IMR-90 (cell line): ENCODE measurements around the gene JAKMIP3. TPM values are rescaled to one million over a fixed set of nuclear protein-coding genes. Genes with fewer than 3 reads are reported as not detected.
A peak's percentile ranks its signal among the peaks of the same experiment; 100 is the strongest.

ENCODE experiments used
- ATAC-seq: fragments of 200-7000 bp; cut with Tn5 transposase; 2 replicates; pipeline ENCODE4 v1.9.1; 2020; ENCODE audit warnings: low read depth, mild to moderate bottlenecking, moderate library complexity
- BruUV-seq: library from RNA; stranded (reverse); fragments of 400-500 nt; replicated peaks from 2 replicates; lab custom pipeline; 2021; lab: Mats Ljungman, UMichigan
- CTCF ChIA-PET: fragments of 300-600 bp; formaldehyde crosslinking; extraction: SDS; loops from one replicate; lab custom pipeline; 2021; ENCODE audit warnings: antibody characterized with exemption; lab: Yijun Ruan, JAX
- POLR2A ChIA-PET: fragments of 300-600 bp; sonication (Branson Sonifier 250); formaldehyde crosslinking; loops from one replicate; lab custom pipeline; 2022; ENCODE audit warnings: antibody characterized with exemption; ENCODE audit not compliant: unreplicated experiment; lab: Charles Lee
- DNase-seq: peaks from one replicate; pipeline ENCODE4 v3.0.0; 2013
- H2AFZ ChIP-seq: replicated peaks from 2 replicates; pipeline ENCODE3; 2013; ENCODE audit warnings: low read length, mild to moderate bottlenecking; ENCODE audit not compliant: poor library complexity
- H2AK5ac ChIP-seq: 2 replicates; pipeline ENCODE4 v1.6.1; 2013; ENCODE audit warnings: low read depth, low read length, inconsistent platforms
- H2AK9ac ChIP-seq: replicated peaks from 2 replicates; pipeline ENCODE3; 2013; ENCODE audit warnings: mild to moderate bottlenecking, low read depth, low read length, moderate library complexity; ENCODE audit not compliant: poor library complexity
- H2BK120ac ChIP-seq: 2 replicates; pipeline ENCODE4 v1.6.1; 2013; ENCODE audit warnings: low read depth, low read length, inconsistent platforms
- H2BK15ac ChIP-seq: 3 replicates; pipeline ENCODE4 v1.6.1; 2013; ENCODE audit warnings: low read depth, low read length, inconsistent platforms
- H2BK20ac ChIP-seq: 2 replicates; pipeline ENCODE4 v1.6.1; 2013; ENCODE audit warnings: low read depth, mild to moderate bottlenecking, inconsistent platforms, low read length, moderate library complexity
- H2BK5ac ChIP-seq: 2 replicates; pipeline ENCODE4 v1.6.1; 2013; ENCODE audit warnings: mild to moderate bottlenecking, low read depth, low read length, inconsistent platforms; ENCODE audit not compliant: poor library complexity, severe bottlenecking
- H3K14ac ChIP-seq: replicated peaks from 2 replicates; pipeline ENCODE4 v1.6.1; 2013; ENCODE audit warnings: low read depth, low read length, inconsistent platforms
- H3K18ac ChIP-seq: 2 replicates; pipeline ENCODE4 v1.6.1; 2013; ENCODE audit warnings: low read depth, low read length, control low read depth
- H3K23ac ChIP-seq: 2 replicates; pipeline ENCODE4 v1.6.1; 2013; ENCODE audit warnings: low read depth, low read length, inconsistent platforms
- H3K27ac ChIP-seq: 2 replicates; pipeline ENCODE4 v1.5.1; 2013; ENCODE audit warnings: mild to moderate bottlenecking, control low read depth, low read length; ENCODE audit not compliant: insufficient read depth
- H3K27me3 ChIP-seq: 2 replicates; pipeline ENCODE4 v1.6.1; 2013; ENCODE audit warnings: low read length; ENCODE audit not compliant: control insufficient read depth, insufficient read depth
- H3K36me3 ChIP-seq: 2 replicates; pipeline ENCODE4 v1.6.1; 2013; ENCODE audit warnings: low read length, mixed read lengths; ENCODE audit not compliant: control insufficient read depth, insufficient read depth
- H3K4ac ChIP-seq: 2 replicates; pipeline ENCODE4 v1.6.1; 2013; ENCODE audit warnings: low read depth, low read length, inconsistent platforms
- H3K4me1 ChIP-seq: 2 replicates; pipeline ENCODE4 v1.6.1; 2013; ENCODE audit warnings: low read length, mixed read lengths; ENCODE audit not compliant: control insufficient read depth, insufficient read depth
- H3K4me2 ChIP-seq: 2 replicates; pipeline ENCODE4 v1.6.1; 2013; ENCODE audit warnings: low read depth, mild to moderate bottlenecking, control low read depth, low read length, moderate library complexity
- H3K4me3 ChIP-seq: 2 replicates; pipeline ENCODE4 v1.5.1; 2013; ENCODE audit warnings: low read depth, mild to moderate bottlenecking, control low read depth, low read length, moderate library complexity; ENCODE audit not compliant: insufficient read depth
- H3K56ac ChIP-seq: 2 replicates; pipeline ENCODE4 v1.6.1; 2013; ENCODE audit warnings: low read length, inconsistent platforms; ENCODE audit not compliant: insufficient read depth; ENCODE audit errors: extremely low read depth
- H3K79me1 ChIP-seq, 2 experiments: 2 replicates each; pipeline ENCODE4 v1.6.1; 2013; ENCODE audit warnings: low read length in 2 of 2, inconsistent platforms in 1 of 2, low read depth in 1 of 2
- H3K9ac ChIP-seq: 2 replicates; pipeline ENCODE4 v1.6.1; 2013; ENCODE audit warnings: low read depth, low read length, control low read depth
- H3K9me1 ChIP-seq: 2 replicates; pipeline ENCODE4 v1.6.1; 2013; ENCODE audit warnings: low read length, inconsistent platforms; ENCODE audit not compliant: insufficient read depth
- H3K9me3 ChIP-seq: 2 replicates; pipeline ENCODE4 v1.6.1; 2013; ENCODE audit warnings: low read length; ENCODE audit not compliant: control insufficient read depth, insufficient read depth
- H4K20me1 ChIP-seq: 2 replicates; pipeline ENCODE4 v1.6.1; 2013; ENCODE audit warnings: low read length, inconsistent platforms; ENCODE audit not compliant: insufficient read depth
- H4K5ac ChIP-seq: 2 replicates; pipeline ENCODE4 v1.6.1; 2013; ENCODE audit warnings: mild to moderate bottlenecking, low read depth, low read length, control low read depth
- H4K8ac ChIP-seq, 2 experiments: 2 replicates each; pipeline ENCODE4 v1.6.1; 2013; ENCODE audit warnings: low read depth in 2 of 2, low read length in 2 of 2, control low read depth in 1 of 2, inconsistent platforms in 1 of 2
- H4K91ac ChIP-seq: 2 replicates; pipeline ENCODE4 v1.6.1; 2013; ENCODE audit warnings: low read depth, low read length, inconsistent platforms; ENCODE audit not compliant: insufficient read depth
- BHLHE40 ChIP-seq: fragments of 150-350 bp; IDR thresholded peaks from 2 replicates; pipeline ENCODE4 v1.6.1; 2016; ENCODE audit warnings: mild to moderate bottlenecking, low read depth, low read length
- CEBPB ChIP-seq: IDR thresholded peaks from 2 replicates; pipeline ENCODE4 v1.6.1; 2012; ENCODE audit warnings: low read depth, low read length, improper control_type of control experiment
- CHD1 ChIP-seq: IDR thresholded peaks from 2 replicates; pipeline ENCODE4 v1.6.1; 2012; ENCODE audit warnings: low read depth, low read length, improper control_type of control experiment
- CTCF ChIP-seq: conservative IDR thresholded peaks from 2 replicates; pipeline ENCODE4 v1.5.1; 2012; ENCODE audit warnings: mild to moderate bottlenecking, low read depth, low read length, improper control_type of control experiment
- ELK1 ChIP-seq: fragments of 150-350 bp; IDR thresholded peaks from 2 replicates; pipeline ENCODE4 v1.6.1; 2016; ENCODE audit warnings: low read depth, mild to moderate bottlenecking, low read length, moderate library complexity, borderline replicate concordance
- FOS ChIP-seq: fragments of 150-350 bp; IDR thresholded peaks from 2 replicates; pipeline ENCODE4 v1.6.1; 2016; ENCODE audit warnings: low read depth, low read length
- MAFK ChIP-seq: IDR thresholded peaks from 2 replicates; pipeline ENCODE4 v1.6.1; 2012; ENCODE audit warnings: low read depth, low read length, improper control_type of control experiment
- MAZ ChIP-seq: IDR thresholded peaks from 2 replicates; pipeline ENCODE4 v1.6.1; 2012; ENCODE audit warnings: low read depth, mild to moderate bottlenecking, low read length, improper control_type of control experiment, moderate library complexity, borderline replicate concordance
- MXI1 ChIP-seq: IDR thresholded peaks from 2 replicates; pipeline ENCODE4 v1.6.1; 2012; ENCODE audit warnings: low read depth, mild to moderate bottlenecking, low read length, moderate library complexity, borderline replicate concordance
- POLR2A ChIP-seq: IDR thresholded peaks from 2 replicates; pipeline ENCODE4 v1.6.1; 2012; ENCODE audit warnings: mild to moderate bottlenecking, low read depth, low read length
- RAD21 ChIP-seq: IDR thresholded peaks from 2 replicates; pipeline ENCODE4 v1.6.1; 2012; ENCODE audit warnings: low read length, improper control_type of control experiment
- RCOR1 ChIP-seq: IDR thresholded peaks from 2 replicates; pipeline ENCODE4 v1.6.1; 2012; ENCODE audit warnings: mild to moderate bottlenecking, low read length, improper control_type of control experiment; ENCODE audit not compliant: insufficient replicate concordance
- RFX5 ChIP-seq: IDR thresholded peaks from 2 replicates; pipeline ENCODE4 v1.8.0; 2012; ENCODE audit warnings: low read depth, mild to moderate bottlenecking, low read length, moderate library complexity
- SMC3 ChIP-seq: fragments of 150-350 bp; IDR thresholded peaks from 2 replicates; pipeline ENCODE4 v1.6.1; 2016; ENCODE audit warnings: low read depth, mild to moderate bottlenecking, antibody characterized with exemption, low read length, moderate library complexity
- WGBS, 2 experiments: methylation state at CpG; one replicate each; pipeline versions ENCODE4 v1.1.5 to v1.1.7; 2013; ENCODE audit warnings: missing lambda C conversion rate in 2 of 2; ENCODE audit not compliant: insufficient read length in 1 of 2; ENCODE audit errors: extremely low coverage in 2 of 2; 5-methylcytosine and 5-hydroxymethylcytosine counted together
- dilution Hi-C: fragments of 300-500 bp; cut with HindIII; formaldehyde crosslinking; loops from one replicate; pipeline ENCODE4 v1.14.3; 2018; ENCODE audit warnings: low sequenced_read_pairs; ENCODE audit not compliant: unreplicated experiment
- in situ Hi-C: fragments of 300-500 bp; cut with MboI; formaldehyde crosslinking; loops from 3 replicates; pipeline ENCODE4 v1.14.3; 2019; ENCODE audit warnings: low sequenced_read_pairs, inconsistent platforms, mixed read lengths
- intact Hi-C: fragments of 100-400 bp; cut with micrococcal nuclease; formaldehyde crosslinking; loops from 2 replicates; pipeline ENCODE4 v1.10.0; 2022
- polyA plus RNA-seq, 3 experiments: library from polyadenylated mRNA; depleted of rRNA; stranded (reverse); fragments of >200 nt; gene quantifications; 2 replicates each; pipeline ENCODE4 v1.2.3, GENCODE V29; 2012; ENCODE audit warnings: low replicate concordance in 1 of 3
- total RNA-seq: library from RNA; depleted of rRNA; stranded (reverse); fragments of >200 nt; gene quantifications from 2 replicates; pipeline ENCODE4 v1.2.3, GENCODE V29; 2012

Gene JAKMIP3
- total and polyA plus RNA-seq, 2 of the 4 experiments (the other 2 are of a cell fraction): under 0.01 to 0.22 TPM

- Histone ChIP-seq H3K23ac (no peak overlapping the region), H3K27ac (peak overlapping the region; percentile 84; the same call in 1 of the 2 replicates), H3K4me1 (peaks cover 6% of the 10 kb centered on the region; the same call in 1 of the 2 replicates), H3K9me3 (no peaks in the 10 kb centered on the region), H4K91ac (0 out of 2 replicates have a peak overlapping the region, but pooled peaks have one; percentile 19), H2AK9ac (peak overlapping the region; percentile 4), H2BK120ac (peak overlapping the region; percentile 30), H3K4ac (peak overlapping the region; percentile 32; the same call in 1 of the 2 replicates), H2AK5ac (0 out of 2 replicates have a peak overlapping the region, but pooled peaks have one; percentile 11), H3K36me3 (no peaks in the 10 kb centered on the region), H3K4me2 (peak overlapping the region; percentile 88), H4K5ac (no peak overlapping the region), H3K9me1 (peaks cover 5% of the 10 kb centered on the region; the same call in 1 of the 2 replicates), H2BK20ac (no peak overlapping the region), H3K79me1 (no peaks in the 10 kb centered on the region), H3K27me3 (peaks cover 14% of the 10 kb centered on the region; the same call in 1 of the 2 replicates), H3K14ac (no peak overlapping the region; the same call in 1 of the 2 replicates), H3K9ac (peak overlapping the region; percentile 48), H3K56ac (no peak overlapping the region), H4K8ac (peak overlapping the region in 1 of 2 experiments; percentile 56; a peak in 2 of 4 replicates), H3K4me3 (peak overlapping the region; percentile 42; the same call in 1 of the 2 replicates), H3K18ac (peak overlapping the region; percentile 21; the same call in 1 of the 2 replicates), H4K20me1 (no peaks in the 10 kb centered on the region), H2BK5ac (no peak overlapping the region), H2AFZ (peak overlapping the region; percentile 96), H2BK15ac (no peak overlapping the region)
- intact Hi-C loops (loop anchor here (5.0 kb wide), 1 partner anchor 83 kb away; the partner anchor contains the start of gene BNIP3), dilution Hi-C loops (no loop called here), in situ Hi-C loops (no loop called here)
- 88% methylated on average over 16 of the region's 24 CpGs; no CpG with 5 or more reads in 1 of the 2 experiments for WGBS, 2 experiments
- POLR2A ChIA-PET: no interaction called here
- CTCF ChIA-PET: interaction anchor here (0.6 kb wide), 1 partner anchor 18 kb away, joined by 6 read pairs; no protein-coding TSS in a partner anchor
- DNase-seq: no peak
- BruUV-seq: no TSS peak
- ATAC-seq: no peak
- TF ChIP-seq ELK1 (no peak), SMC3 (no peak), MAZ (no peak), CTCF (no peak), MXI1 (no peak), RCOR1 (no peak), MAFK (no peak), CEBPB (no peak), POLR2A (no peak), RAD21 (no peak), RFX5 (no peak), FOS (no peak), CHD1 (no peak), BHLHE40 (no peak)
Measured at GRCh38 chr10:132064771-132065437, 842 bp upstream of the JAKMIP3 start.
